Endothelial cell of umbilical vein (primary cell): Measurements from ENCODE around the gene HPX. TPM values are rescaled to one million over a fixed set of nuclear protein-coding genes. Genes with fewer than 3 reads are reported as not detected.

Source experiments
- BruUV-seq: library from RNA; stranded (reverse); fragments of 400-500 nt; replicated peaks from 2 replicates; lab custom pipeline; 2021; lab: Mats Ljungman, UMichigan
- CTCF ChIA-PET: fragments of 300-600, 350-600 bp; sonication (Branson Sonifier 250); formaldehyde crosslinking; loops from one replicate; lab custom pipeline; 2021; ENCODE audit warnings: antibody characterized with exemption, inconsistent platforms; lab: Charles Lee
- POLR2A ChIA-PET: fragments of 300-600, 350-600 bp; sonication (Branson Sonifier 250); formaldehyde crosslinking; loops from one replicate; lab custom pipeline; 2021; ENCODE audit warnings: antibody characterized with exemption, inconsistent platforms; lab: Charles Lee
- DNase-seq: peaks from one replicate; pipeline ENCODE4 v3.0.0-alpha.2; 2011; ENCODE audit warnings: low read depth, low spot score
- FAIRE-seq: peaks from 2 replicates; lab custom pipeline; 2011; peaks lifted over from hg19 to GRCh38; lab: Jason Lieb, UNC
- H2AFZ ChIP-seq: 2 replicates; pipeline ENCODE4 v1.6.0; 2012; ENCODE audit warnings: low read depth, low read length, control low read depth, inconsistent platforms
- H3K27ac ChIP-seq: 2 replicates; pipeline ENCODE4 v1.5.1; 2011; ENCODE audit warnings: low read depth, mild to moderate bottlenecking, control low read depth, low read length, moderate library complexity; ENCODE audit not compliant: insufficient read depth
- H3K27me3 ChIP-seq, 2 experiments: 2 replicates each; pipeline versions ENCODE4 v1.6.0 to v1.6.1; 2011; ENCODE audit warnings: low read length in 2 of 2, mixed read lengths in 1 of 2; ENCODE audit not compliant: control insufficient read depth in 2 of 2, insufficient read depth in 2 of 2
- H3K36me3 ChIP-seq, 2 experiments: 2 replicates in 1 of 2; 3 replicates in 1 of 2; pipeline ENCODE4 v1.5.1; 2011; ENCODE audit warnings: low read length in 2 of 2, mild to moderate bottlenecking in 1 of 2, moderate library complexity in 1 of 2; ENCODE audit not compliant: control insufficient read depth in 2 of 2, insufficient read depth in 2 of 2; ENCODE audit errors: extremely low read depth in 1 of 2
- H3K4me1 ChIP-seq: 3 replicates; pipeline ENCODE4 v1.5.1; 2011; ENCODE audit warnings: mild to moderate bottlenecking, low read length; ENCODE audit not compliant: control insufficient read depth, insufficient read depth; ENCODE audit errors: extremely low read depth
- H3K4me2 ChIP-seq: 2 replicates; pipeline ENCODE4 v1.6.1; 2011; ENCODE audit warnings: low read length, control low read depth, mixed read lengths; ENCODE audit not compliant: insufficient read depth
- H3K4me3 ChIP-seq, 3 experiments: fragments of 200-600 bp in 1 of 3; sonication (generic), shearing (Covaris generic) in 1 of 3; replicated peaks in 1 of 3; 2 replicates each; pipeline ENCODE4 v1.5.1; 2011 to 2016; ENCODE audit warnings: control low read depth in 3 of 3, low read length in 3 of 3, mild to moderate bottlenecking in 2 of 3, inconsistent platforms in 1 of 3, low read depth in 1 of 3, moderate library complexity in 1 of 3; ENCODE audit not compliant: insufficient read depth in 1 of 3
- H3K79me2 ChIP-seq: 2 replicates; pipeline ENCODE4 v1.6.0; 2012; ENCODE audit warnings: low read length, inconsistent platforms; ENCODE audit not compliant: control insufficient read depth, insufficient read depth
- H3K9ac ChIP-seq: replicated peaks from 2 replicates; pipeline ENCODE3; 2011; ENCODE audit warnings: low read length, control low read depth; ENCODE audit not compliant: insufficient read depth; ENCODE audit errors: extremely low read depth
- H3K9me1 ChIP-seq: replicated peaks from 3 replicates; pipeline ENCODE4 v1.6.0; 2011; ENCODE audit warnings: mild to moderate bottlenecking, low read length; ENCODE audit not compliant: control insufficient read depth, insufficient read depth; ENCODE audit errors: extremely low read depth
- H3K9me3 ChIP-seq: replicated peaks from 2 replicates; pipeline ENCODE4 v1.5.1; 2012; ENCODE audit warnings: low read length, inconsistent platforms; ENCODE audit not compliant: control insufficient read depth, insufficient read depth
- H4K20me1 ChIP-seq: replicated peaks from 2 replicates; pipeline ENCODE3; 2011; ENCODE audit warnings: mild to moderate bottlenecking, low read length; ENCODE audit not compliant: control insufficient read depth, insufficient read depth; ENCODE audit errors: extremely low read depth
- EZH2 ChIP-seq: IDR thresholded peaks from 2 replicates; pipeline ENCODE4 v1.6.1; 2012; ENCODE audit warnings: borderline replicate concordance, low read depth, mild to moderate bottlenecking, moderate library complexity, low read length, inconsistent platforms; ENCODE audit not compliant: severe bottlenecking
- FOS ChIP-seq: IDR thresholded peaks from 2 replicates; pipeline ENCODE4 v1.6.1; 2011; ENCODE audit warnings: mild to moderate bottlenecking, low read length, moderate library complexity, borderline replicate concordance; ENCODE audit not compliant: insufficient read depth
- GATA2 ChIP-seq: IDR thresholded peaks from 2 replicates; pipeline ENCODE4 v1.7.0; 2011; ENCODE audit warnings: low read depth, mild to moderate bottlenecking, moderate library complexity, mixed read lengths, low read length; ENCODE audit not compliant: insufficient read length, insufficient read depth
- JUN ChIP-seq: IDR thresholded peaks from 2 replicates; pipeline ENCODE4 v1.6.1; 2011; ENCODE audit warnings: borderline replicate concordance, low read depth; ENCODE audit not compliant: insufficient read length, insufficient read depth
- MYC ChIP-seq: IDR thresholded peaks from one replicate; pipeline ENCODE4 v1.6.1; 2011; ENCODE audit warnings: mild to moderate bottlenecking, low read depth, low read length
- POLR2A ChIP-seq: IDR thresholded peaks from 2 replicates; pipeline ENCODE4 v1.6.1; 2012; ENCODE audit warnings: low read depth, mild to moderate bottlenecking, control low read depth, low read length
- POLR2AphosphoS5 ChIP-seq: IDR thresholded peaks from 2 replicates; pipeline ENCODE4 v1.6.1; 2012; ENCODE audit warnings: low read depth, mild to moderate bottlenecking, control low read depth, low read length, moderate library complexity; ENCODE audit not compliant: insufficient read depth
- dilution Hi-C: fragments of 300-500 bp; cut with MboI; formaldehyde crosslinking; loops from one replicate; pipeline ENCODE4 v1.15.0; 2019; ENCODE audit warnings: low sequenced_read_pairs; ENCODE audit not compliant: extremely low pct_ligation_motif_present
- intact Hi-C: fragments of 100-400 bp; cut with micrococcal nuclease; formaldehyde crosslinking; loops from one replicate; pipeline ENCODE4 v1.10.0; 2022
- polyA plus RNA-seq, 4 experiments: library from polyadenylated mRNA; depleted of rRNA in 3 of 4; stranded (reverse) in 3 of 4; unstranded in 1 of 4; fragments of >200 nt; gene quantifications; 2 replicates each; pipeline versions ENCODE4 v1.2.1 to v1.2.3, GENCODE V29; 2011 to 2012; ENCODE audit warnings: missing spikeins in 1 of 4
- total RNA-seq: library from RNA; stranded (reverse); gene quantifications from 2 replicates; pipeline ENCODE4 v1.2.3, GENCODE V29; 2021
- TF ChIP-seq, protein P1 (sequence below), 2 donors: IDR thresholded peaks; 1 replicate in 1 of 2; 2 replicates in 1 of 2; pipeline ENCODE4 v1.5.1; 2011; ENCODE audit warnings: low read length in 2 of 2, mild to moderate bottlenecking in 2 of 2, moderate library complexity in 2 of 2, control low read depth in 1 of 2, inconsistent platforms in 1 of 2, low read depth in 1 of 2; ENCODE audit not compliant: insufficient read depth in 1 of 2; ENCODE audit errors: extremely low read depth in 1 of 2
- TF ChIP-seq, protein P2 (sequence below): IDR thresholded peaks from 2 replicates; pipeline ENCODE4 v1.6.1; 2011; ENCODE audit not compliant: insufficient read depth, insufficient read length

Gene HPX
- total and polyA plus RNA-seq, 2 donors (not counting 3 experiments of a cell fraction or from before 2014, with no cell fraction given) = 1.3 to 1.5 TPM

DNA sequence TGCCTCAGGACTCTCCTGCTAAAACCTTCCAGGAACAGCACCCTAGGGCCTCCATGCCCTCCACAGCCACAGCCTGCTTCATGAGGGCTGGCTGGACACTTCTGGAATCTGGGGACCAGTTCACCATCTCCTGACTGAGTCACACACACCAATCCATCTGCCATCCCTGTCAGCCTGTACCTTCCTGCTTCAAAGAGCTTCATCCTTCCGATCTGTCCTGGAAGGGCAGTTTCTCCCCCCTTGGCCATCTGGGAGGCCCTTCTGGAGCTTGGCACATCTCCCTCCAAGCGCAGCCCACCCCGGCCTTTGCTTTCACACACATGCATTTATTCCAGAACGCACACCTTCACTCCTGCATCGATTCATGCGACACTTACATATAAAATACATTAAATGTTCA is 34.9 kb downstream of the HPX start:
- Histone ChIP-seq H3K36me3 (peaks cover 2 to 8% of the 10 kb centered on the region in 2 experiments), H3K9me3 (no peaks in the 10 kb centered on the region), H4K20me1 (no peaks in the 10 kb centered on the region), H3K9ac (no peak overlapping the region), H3K9me1 (no peaks in the 10 kb centered on the region), H3K4me2 (no peak overlapping the region), H3K27me3 (no peaks in the 10 kb centered on the region), H3K4me3 (no peak overlapping the region), H3K4me1 (no peaks in the 10 kb centered on the region), H3K79me2 (no peaks in the 10 kb centered on the region), H3K27ac (no peak overlapping the region), H2AFZ (no peak overlapping the region)
- CTCF ChIA-PET = interaction anchor here (1.0 kb wide), 1 partner anchor 38 kb away, joined by 4 read pairs; no protein-coding TSS in a partner anchor
- intact Hi-C loops = no loop called here
- no TSS peak for BruUV-seq
- TF ChIP-seq JUN (no peak), EZH2 (no peak), POLR2A (no peak), GATA2 (no peak), MYC (no peak), FOS (no peak), POLR2AphosphoS5 (no peak)
- TF ChIP-seq, protein P1, sequence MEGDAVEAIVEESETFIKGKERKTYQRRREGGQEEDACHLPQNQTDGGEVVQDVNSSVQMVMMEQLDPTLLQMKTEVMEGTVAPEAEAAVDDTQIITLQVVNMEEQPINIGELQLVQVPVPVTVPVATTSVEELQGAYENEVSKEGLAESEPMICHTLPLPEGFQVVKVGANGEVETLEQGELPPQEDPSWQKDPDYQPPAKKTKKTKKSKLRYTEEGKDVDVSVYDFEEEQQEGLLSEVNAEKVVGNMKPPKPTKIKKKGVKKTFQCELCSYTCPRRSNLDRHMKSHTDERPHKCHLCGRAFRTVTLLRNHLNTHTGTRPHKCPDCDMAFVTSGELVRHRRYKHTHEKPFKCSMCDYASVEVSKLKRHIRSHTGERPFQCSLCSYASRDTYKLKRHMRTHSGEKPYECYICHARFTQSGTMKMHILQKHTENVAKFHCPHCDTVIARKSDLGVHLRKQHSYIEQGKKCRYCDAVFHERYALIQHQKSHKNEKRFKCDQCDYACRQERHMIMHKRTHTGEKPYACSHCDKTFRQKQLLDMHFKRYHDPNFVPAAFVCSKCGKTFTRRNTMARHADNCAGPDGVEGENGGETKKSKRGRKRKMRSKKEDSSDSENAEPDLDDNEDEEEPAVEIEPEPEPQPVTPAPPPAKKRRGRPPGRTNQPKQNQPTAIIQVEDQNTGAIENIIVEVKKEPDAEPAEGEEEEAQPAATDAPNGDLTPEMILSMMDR (IDR thresholded peaks at IDR 0.05; ENCODE audit: extremely low read depth in 1 of 2, insufficient read depth in 1 of 2, low read depth in 1 of 2, low read length in 2 of 2) = no peak
- TF ChIP-seq, protein P2, sequence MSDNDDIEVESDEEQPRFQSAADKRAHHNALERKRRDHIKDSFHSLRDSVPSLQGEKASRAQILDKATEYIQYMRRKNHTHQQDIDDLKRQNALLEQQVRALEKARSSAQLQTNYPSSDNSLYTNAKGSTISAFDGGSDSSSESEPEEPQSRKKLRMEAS = no peak
- dilution Hi-C loops = no loop called here
- no peak for DNase-seq
- POLR2A ChIA-PET = no interaction called here
- FAIRE-seq = no peak
